Thyroid gland (tissue), 4 donors: Measurements from ENCODE around the gene FAM3A.

Experiments
- POLR2A ChIP-seq, 2 donors: fragments of 450-650 bp; IDR thresholded peaks; one replicate each; pipeline ENCODE4 v1.6.1; 2017; ENCODE audit warnings: antibody characterized with exemption in 2 of 2, mild to moderate bottlenecking in 2 of 2, moderate library complexity in 1 of 2
- TF ChIP-seq, protein P1 (sequence below), 6 experiments: fragments of 200-600 bp in 3 of 6; fragments of 450-650 bp in 3 of 6; sonication (generic) in 3 of 6; IDR thresholded peaks; one replicate each; pipeline ENCODE4 v1.5.1; 2016 to 2019; ENCODE audit warnings: antibody characterized with exemption in 6 of 6, mild to moderate bottlenecking in 2 of 6, inconsistent platforms in 1 of 6, moderate library complexity in 1 of 6

DNA sequence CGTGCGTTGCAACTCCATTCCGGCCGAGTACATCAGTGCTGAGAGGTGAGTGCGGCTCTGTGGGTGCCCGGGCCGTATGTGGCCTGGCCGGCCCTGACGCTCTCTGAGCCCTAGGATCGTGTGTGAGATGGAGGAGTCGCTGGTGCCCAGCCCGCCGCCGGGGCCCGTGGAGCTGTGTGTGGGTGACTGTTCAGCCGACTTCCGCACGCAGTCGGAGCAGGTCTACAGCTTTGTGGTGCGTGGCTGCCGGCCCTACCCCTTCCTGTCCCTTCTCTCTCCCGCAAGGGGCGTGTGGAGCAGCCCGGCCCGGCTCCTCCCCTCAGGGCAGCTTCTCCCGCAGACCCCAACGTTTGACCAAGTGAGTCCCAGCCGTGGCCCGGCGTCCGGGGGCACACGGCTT lies 50.0 kb downstream of the FAM3A start:
- TF ChIP-seq, protein P1, sequence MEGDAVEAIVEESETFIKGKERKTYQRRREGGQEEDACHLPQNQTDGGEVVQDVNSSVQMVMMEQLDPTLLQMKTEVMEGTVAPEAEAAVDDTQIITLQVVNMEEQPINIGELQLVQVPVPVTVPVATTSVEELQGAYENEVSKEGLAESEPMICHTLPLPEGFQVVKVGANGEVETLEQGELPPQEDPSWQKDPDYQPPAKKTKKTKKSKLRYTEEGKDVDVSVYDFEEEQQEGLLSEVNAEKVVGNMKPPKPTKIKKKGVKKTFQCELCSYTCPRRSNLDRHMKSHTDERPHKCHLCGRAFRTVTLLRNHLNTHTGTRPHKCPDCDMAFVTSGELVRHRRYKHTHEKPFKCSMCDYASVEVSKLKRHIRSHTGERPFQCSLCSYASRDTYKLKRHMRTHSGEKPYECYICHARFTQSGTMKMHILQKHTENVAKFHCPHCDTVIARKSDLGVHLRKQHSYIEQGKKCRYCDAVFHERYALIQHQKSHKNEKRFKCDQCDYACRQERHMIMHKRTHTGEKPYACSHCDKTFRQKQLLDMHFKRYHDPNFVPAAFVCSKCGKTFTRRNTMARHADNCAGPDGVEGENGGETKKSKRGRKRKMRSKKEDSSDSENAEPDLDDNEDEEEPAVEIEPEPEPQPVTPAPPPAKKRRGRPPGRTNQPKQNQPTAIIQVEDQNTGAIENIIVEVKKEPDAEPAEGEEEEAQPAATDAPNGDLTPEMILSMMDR (IDR thresholded peaks at IDR 0.05) = no peak
- TF ChIP-seq POLR2A (IDR thresholded peaks at IDR 0.05) = no peak
